Central memory CD4-positive, alpha-beta T cell (primary cell): ENCODE results near the gene ZDHHC1.

Experiments
- DNase-seq: peaks from one replicate; pipeline ENCODE4 v3.0.0; 2022

Gene ZDHHC1

GRCh38 chr16:67350324-67350723, 66.0 kb downstream of the ZDHHC1 start:
- DNase-seq, result no peak

DNA sequence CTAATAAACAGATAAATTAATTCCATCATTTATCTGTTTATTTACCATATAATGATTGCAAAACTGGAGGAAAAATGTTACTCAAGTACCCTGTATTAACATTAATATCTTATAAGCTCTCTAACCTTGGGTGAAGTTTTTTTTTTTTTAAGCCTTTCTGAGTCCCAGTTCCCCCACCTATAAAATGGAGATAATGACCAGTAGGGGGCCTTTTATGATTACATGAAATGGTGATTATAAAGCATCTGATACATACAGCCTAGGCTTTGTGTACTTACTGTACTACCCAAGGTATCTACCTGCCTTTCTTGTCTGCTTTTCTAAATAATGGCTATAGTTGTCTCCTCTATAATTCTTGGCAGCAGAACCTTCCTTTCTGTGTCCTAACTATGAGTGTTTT, 67.1 kb downstream of the ZDHHC1 start:
- no peak for DNase-seq

DNA sequence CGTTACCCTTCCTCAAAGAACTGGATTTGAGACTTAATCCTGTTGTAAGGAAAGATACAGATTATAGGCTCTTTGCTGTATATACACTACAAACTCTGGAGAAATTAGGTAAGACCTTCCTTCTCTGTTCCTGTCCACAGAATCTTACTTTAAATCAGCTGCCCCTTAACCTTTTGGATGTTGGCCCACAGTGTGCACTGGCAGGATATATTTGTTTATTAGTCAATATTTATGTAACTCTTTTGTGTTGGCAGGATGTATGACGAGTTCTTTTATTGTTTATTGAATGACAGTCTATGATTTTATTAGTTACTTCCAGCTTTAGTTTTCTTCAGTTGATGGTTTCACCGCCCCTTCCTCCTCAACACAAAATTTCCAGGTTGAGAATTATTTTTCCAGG, 69.9 kb downstream of the ZDHHC1 start:
- no peak for DNase-seq

GRCh38 chr16:67345401-67345800, 70.9 kb downstream of the ZDHHC1 start:
- DNase-seq, result no peak
